ENCODE results near the gene PLCB4.

Gene PLCB4

DNA sequence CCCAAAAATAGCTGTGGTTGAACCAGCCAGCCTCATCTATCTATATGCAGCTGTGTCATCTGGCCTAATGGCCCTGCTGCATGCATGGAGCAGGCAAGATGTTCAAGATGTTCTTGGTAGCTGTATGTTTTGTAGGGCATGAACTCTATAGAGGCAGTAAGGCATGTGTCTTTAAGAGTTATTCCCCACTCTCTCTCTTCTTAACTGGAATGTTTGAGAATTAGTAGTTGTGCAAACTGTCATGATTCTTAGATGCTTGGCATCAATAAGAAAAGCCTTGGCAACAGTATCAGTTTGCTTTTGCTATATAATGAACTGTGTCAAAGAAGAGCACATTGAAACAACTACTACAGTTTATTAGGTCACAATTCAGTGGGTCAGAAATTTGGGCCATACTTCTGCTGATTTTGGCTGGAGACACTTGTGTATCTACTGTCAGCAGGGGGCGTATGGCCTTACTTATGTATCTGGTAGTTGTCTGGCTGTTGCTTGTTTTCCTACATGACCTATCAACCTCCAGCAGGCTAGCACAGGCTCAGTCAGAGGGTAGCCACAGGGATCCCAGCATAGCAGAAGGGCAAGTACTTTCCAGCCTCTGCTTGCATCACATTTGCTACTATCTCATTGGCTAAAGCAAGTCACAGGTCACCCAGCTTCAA, 389.4 kb downstream of the PLCB4 start:
- Histone ChIP-seq H3K36me3 (ENCODE audit: control insufficient read depth in 2 of 2, insufficient read depth in 1 of 2, low read length in 2 of 2) (peaks cover 0 to 6% of the 10 kb centered on the region in 2 experiments; a peak in 2 of 3 replicates), H3K4me3 (ENCODE audit: low read depth, low read length) (no peak overlapping the region), H3K4me1 (ENCODE audit: control insufficient read depth, insufficient read depth, low read length) (no peaks in the 10 kb centered on the region), H3K27ac (ENCODE audit: extremely low read depth, low read depth, low read length) (no peak overlapping the region), H3K9me3 (ENCODE audit: control insufficient read depth, insufficient read depth, low read depth, low read length) (no peaks in the 10 kb centered on the region)
- TF ChIP-seq HOXA7 (CRISPR knock-in tag; IDR thresholded peaks at IDR 0.05; ENCODE audit: borderline replicate concordance) (no peak), ZNF670 (tag by site-specific recombination; IDR thresholded peaks at IDR 0.05; ENCODE audit: low read depth) (no peak), SALL2 (tag by site-specific recombination; IDR thresholded peaks at IDR 0.05; ENCODE audit: borderline replicate concordance) (no peak), ZBTB7A (tag by site-specific recombination; IDR thresholded peaks at IDR 0.05; ENCODE audit: low read depth) (no peak), MZF1 (tag by site-specific recombination; IDR thresholded peaks at IDR 0.05; ENCODE audit: borderline replicate concordance) (no peak)
- TF ChIP-seq, protein P1, sequence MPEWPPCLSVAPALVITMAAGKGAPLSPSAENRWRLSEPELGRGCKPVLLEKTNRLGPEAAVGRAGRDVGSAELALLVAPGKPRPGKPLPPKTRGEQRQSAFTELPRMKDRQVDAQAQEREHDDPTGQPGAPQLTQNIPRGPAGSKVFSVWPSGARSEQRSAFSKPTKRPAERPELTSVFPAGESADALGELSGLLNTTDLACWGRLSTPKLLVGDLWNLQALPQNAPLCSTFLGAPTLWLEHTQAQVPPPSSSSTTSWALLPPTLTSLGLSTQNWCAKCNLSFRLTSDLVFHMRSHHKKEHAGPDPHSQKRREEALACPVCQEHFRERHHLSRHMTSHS (tag by site-specific recombination; IDR thresholded peaks at IDR 0.05), result no peak
- TF ChIP-seq, protein P2, sequence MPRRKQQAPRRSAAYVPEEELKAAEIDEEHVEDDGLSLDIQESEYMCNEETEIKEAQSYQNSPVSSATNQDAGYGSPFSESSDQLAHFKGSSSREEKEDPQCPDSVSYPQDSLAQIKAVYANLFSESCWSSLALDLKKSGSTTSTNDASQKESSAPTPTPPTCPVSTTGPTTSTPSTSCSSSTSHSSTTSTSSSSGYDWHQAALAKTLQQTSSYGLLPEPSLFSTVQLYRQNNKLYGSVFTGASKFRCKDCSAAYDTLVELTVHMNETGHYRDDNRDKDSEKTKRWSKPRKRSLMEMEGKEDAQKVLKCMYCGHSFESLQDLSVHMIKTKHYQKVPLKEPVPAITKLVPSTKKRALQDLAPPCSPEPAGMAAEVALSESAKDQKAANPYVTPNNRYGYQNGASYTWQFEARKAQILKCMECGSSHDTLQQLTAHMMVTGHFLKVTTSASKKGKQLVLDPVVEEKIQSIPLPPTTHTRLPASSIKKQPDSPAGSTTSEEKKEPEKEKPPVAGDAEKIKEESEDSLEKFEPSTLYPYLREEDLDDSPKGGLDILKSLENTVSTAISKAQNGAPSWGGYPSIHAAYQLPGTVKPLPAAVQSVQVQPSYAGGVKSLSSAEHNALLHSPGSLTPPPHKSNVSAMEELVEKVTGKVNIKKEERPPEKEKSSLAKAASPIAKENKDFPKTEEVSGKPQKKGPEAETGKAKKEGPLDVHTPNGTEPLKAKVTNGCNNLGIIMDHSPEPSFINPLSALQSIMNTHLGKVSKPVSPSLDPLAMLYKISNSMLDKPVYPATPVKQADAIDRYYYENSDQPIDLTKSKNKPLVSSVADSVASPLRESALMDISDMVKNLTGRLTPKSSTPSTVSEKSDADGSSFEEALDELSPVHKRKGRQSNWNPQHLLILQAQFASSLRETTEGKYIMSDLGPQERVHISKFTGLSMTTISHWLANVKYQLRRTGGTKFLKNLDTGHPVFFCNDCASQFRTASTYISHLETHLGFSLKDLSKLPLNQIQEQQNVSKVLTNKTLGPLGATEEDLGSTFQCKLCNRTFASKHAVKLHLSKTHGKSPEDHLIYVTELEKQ (tag by site-specific recombination; IDR thresholded peaks at IDR 0.05; ENCODE audit: borderline replicate concordance), result no peak
- POLR2A ChIA-PET, result interaction anchor here (0.7 kb wide), 1 partner anchor 576 kb away, joined by 3 read pairs; no protein-coding TSS in a partner anchor
- CTCF ChIA-PET, result interaction anchor here (0.5 to 2.2 kb wide), 11 partner anchors 9 to 155 kb away, joined by 3 to 14 read pairs (median 4); no protein-coding TSS in a partner anchor

GRCh38 chr20:9460518-9460917, 391.6 kb downstream of the PLCB4 start:
- CTCF ChIA-PET, result interaction anchor here (0.6 to 1.2 kb wide), 4 partner anchors 8 to 149 kb away, joined by 3 to 6 read pairs (median 3); no protein-coding TSS in a partner anchor
- H3K27ac ChIP-seq (ENCODE audit: extremely low read depth, low read depth, low read length), result no peak overlapping the region
- POLR2A ChIA-PET, result no interaction called here
- H3K4me1 ChIP-seq (ENCODE audit: control insufficient read depth, insufficient read depth, low read length), result no peaks in the 10 kb centered on the region
- H3K4me3 ChIP-seq (ENCODE audit: low read depth, low read length), result no peak overlapping the region
- TF ChIP-seq MYNN (tag by site-specific recombination; IDR thresholded peaks at IDR 0.05; ENCODE audit: borderline replicate concordance), result no peak
- TF ChIP-seq ZNF341 (tag by site-specific recombination; IDR thresholded peaks at IDR 0.05; ENCODE audit: low read depth), result no peak
- TF ChIP-seq ZNF747 (tag by site-specific recombination; IDR thresholded peaks at IDR 0.05), result no peak
- TF ChIP-seq ZNF202 (tag by site-specific recombination; IDR thresholded peaks at IDR 0.05; ENCODE audit: borderline replicate concordance), result no peak
- TF ChIP-seq, protein P1 (tag by site-specific recombination; IDR thresholded peaks at IDR 0.05), result no peak
- TF ChIP-seq ZNF561 (tag by site-specific recombination; IDR thresholded peaks at IDR 0.05; ENCODE audit: borderline replicate concordance), result no peak
- TF ChIP-seq ZNF174 (tag by site-specific recombination; IDR thresholded peaks at IDR 0.05), result no peak
- no peak for TF ChIP-seq ZNF23 (tag by site-specific recombination; IDR thresholded peaks at IDR 0.05; ENCODE audit: borderline replicate concordance)
- TF ChIP-seq ZNF623 (tag by site-specific recombination; IDR thresholded peaks at IDR 0.05), result no peak
- TF ChIP-seq ZNF580 (tag by site-specific recombination; IDR thresholded peaks at IDR 0.05), result no peak
- TF ChIP-seq ZNF521 (tag by site-specific recombination; IDR thresholded peaks at IDR 0.05), result no peak
- TF ChIP-seq ZNF391 (tag by site-specific recombination; IDR thresholded peaks at IDR 0.05; ENCODE audit: borderline replicate concordance, low read depth), result no peak
- no peak for TF ChIP-seq ZNF423 (tag by site-specific recombination; IDR thresholded peaks at IDR 0.05)
- no peak for TF ChIP-seq KLF7 (tag by site-specific recombination; IDR thresholded peaks at IDR 0.05; ENCODE audit: borderline replicate concordance)
- TF ChIP-seq ZNF530 (tag by site-specific recombination; IDR thresholded peaks at IDR 0.05; ENCODE audit: low read depth), result no peak
- no peak for TF ChIP-seq ZNF645 (tag by site-specific recombination; IDR thresholded peaks at IDR 0.05)
- no peak for TF ChIP-seq SETDB1 (IDR thresholded peaks at IDR 0.05; ENCODE audit: insufficient read length, low read length)
- no peak for TF ChIP-seq ZNF274 (IDR thresholded peaks at IDR 0.05; ENCODE audit: low read length)
- no peak for TF ChIP-seq ZNF274 (tag by site-specific recombination; IDR thresholded peaks at IDR 0.05; ENCODE audit: borderline replicate concordance)
- no peak for TF ChIP-seq ZNF776 (tag by site-specific recombination; IDR thresholded peaks at IDR 0.05; ENCODE audit: borderline replicate concordance)
- H3K36me3 ChIP-seq (ENCODE audit: control insufficient read depth in 2 of 2, insufficient read depth in 1 of 2, low read length in 2 of 2), result peaks cover 0 to 6% of the 10 kb centered on the region in 2 experiments; a peak in 2 of 3 replicates
- H3K9me3 ChIP-seq (ENCODE audit: control insufficient read depth, insufficient read depth, low read depth, low read length), result no peaks in the 10 kb centered on the region

Measured in HEK293 (cell line).